ENCODE results near the gene TTLL12.
A peak's percentile ranks its signal among the peaks of the same experiment; 100 is the strongest.

The TTLL12 gene

DNA sequence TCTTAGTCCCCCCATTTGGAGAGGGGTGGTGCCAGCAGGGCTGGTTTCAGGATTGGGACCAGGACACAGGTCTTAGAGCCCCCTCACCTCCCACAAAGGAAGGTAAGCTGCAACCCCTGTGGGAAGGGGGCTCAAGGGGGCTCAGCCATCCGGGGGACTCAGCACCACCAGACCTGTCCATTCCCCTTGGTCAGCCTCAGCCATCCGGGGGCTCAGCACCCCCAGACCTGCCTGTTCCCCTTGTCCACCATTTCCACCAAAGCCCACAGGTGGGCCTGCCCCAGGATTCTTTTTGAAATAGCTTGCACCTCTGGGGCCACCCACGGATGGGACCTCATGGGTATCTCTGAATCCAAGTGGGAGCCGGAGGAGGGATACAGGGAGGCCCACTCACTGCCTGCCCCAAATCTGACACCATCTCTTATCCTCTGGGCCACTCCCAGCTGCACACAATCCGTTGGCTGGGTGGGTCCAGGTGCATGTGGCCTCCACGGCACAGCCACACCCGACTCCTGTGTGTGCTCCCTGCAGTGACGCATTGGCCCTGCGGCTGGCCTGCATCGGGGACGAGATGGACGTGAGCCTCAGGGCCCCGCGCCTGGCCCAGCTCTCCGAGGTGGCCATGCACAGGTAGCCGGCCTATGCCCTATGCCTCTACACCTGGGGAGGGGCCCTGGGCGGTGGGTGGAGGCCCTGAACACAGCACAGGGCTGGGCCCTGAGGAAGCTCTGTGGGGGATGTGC lies 59.6 kb downstream of the TTLL12 start:
- no peak for DNase-seq (ENCODE audit: low spot score)

DNA sequence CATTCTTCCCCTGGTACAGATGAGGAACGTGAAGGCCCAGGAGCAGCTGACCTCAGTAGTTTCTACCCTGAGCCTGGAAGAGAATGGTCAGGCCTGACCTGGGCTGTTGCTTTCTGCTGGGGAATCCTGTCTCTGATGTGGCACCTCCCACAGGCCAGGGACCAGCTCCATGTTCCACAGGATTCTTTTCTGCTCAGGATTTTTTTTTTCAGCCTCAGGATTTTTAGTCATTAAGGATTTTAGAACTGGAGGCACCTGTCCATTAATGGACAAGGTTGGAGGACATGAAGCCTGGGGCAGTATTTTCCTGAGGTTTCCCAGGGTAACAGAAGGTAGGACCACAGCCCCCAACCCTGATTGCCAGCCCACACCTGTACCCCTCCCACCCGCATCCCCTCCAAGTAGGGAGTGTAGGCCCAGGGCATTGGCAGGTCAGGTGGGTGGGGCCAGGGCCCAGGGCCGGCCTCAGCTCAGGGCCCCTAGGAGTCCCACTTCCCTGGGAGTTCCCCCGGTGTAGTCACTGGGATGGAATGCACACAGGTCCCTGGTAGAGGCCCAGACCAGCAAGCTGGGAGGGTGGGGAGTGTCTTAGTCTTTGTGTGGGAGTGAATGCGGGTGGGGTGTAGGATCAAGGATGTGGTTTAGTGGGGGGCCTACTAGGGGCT lies 60.3 kb downstream of the TTLL12 start:
- peak; percentile 92 for DNase-seq (ENCODE audit: low spot score)

GRCh38 chr22:43118953-43119458 lies 67.9 kb downstream of the TTLL12 start:
- no peak for DNase-seq (ENCODE audit: low spot score)

- no peak for DNase-seq (ENCODE audit: low spot score)
Observed at GRCh38 chr22:43118024-43118849, 68.7 kb downstream of the TTLL12 start.

GRCh38 chr22:43116932-43117331 lies 70.0 kb downstream of the TTLL12 start:
- DNase-seq (ENCODE audit: low spot score) = no peak
